Suprapubic skin (tissue), 4 donors: ENCODE measurements around the gene CNPY4. TPM values are rescaled to one million over a fixed set of nuclear protein-coding genes. Genes with fewer than 3 reads are reported as not detected.

Source experiments
- DNase-seq, 2 donors: peaks; one replicate each; pipeline ENCODE4 v3.0.0-alpha.2; 2019; ENCODE audit warnings: low spot score in 2 of 2
- H3K27ac ChIP-seq: fragments of 200-600 bp; sonication (generic); one replicate; pipeline ENCODE4 v1.5.1; 2019
- H3K27me3 ChIP-seq: fragments of 200-600 bp; sonication (generic); one replicate; pipeline ENCODE4 v1.5.1; 2019
- H3K36me3 ChIP-seq: fragments of 200-600 bp; sonication (generic); one replicate; pipeline ENCODE4 v1.5.1; 2019
- H3K4me1 ChIP-seq: fragments of 200-600 bp; sonication (generic); one replicate; pipeline ENCODE4 v1.5.1; 2019
- H3K4me3 ChIP-seq: fragments of 200-600 bp; sonication (generic); one replicate; pipeline ENCODE4 v1.5.1; 2019; ENCODE audit warnings: mild to moderate bottlenecking
- H3K9me3 ChIP-seq: fragments of 200-600 bp; sonication (generic); one replicate; pipeline ENCODE4 v1.5.1; 2019
- CTCF ChIP-seq, 2 donors: fragments of 200-600 bp in 1 of 2; fragments of 450-650 bp in 1 of 2; sonication (generic) in 1 of 2; IDR thresholded peaks; one replicate each; pipeline ENCODE4 v1.5.1; 2016 to 2019; ENCODE audit warnings: antibody characterized with exemption in 2 of 2, mild to moderate bottlenecking in 1 of 2, moderate library complexity in 1 of 2
- EP300 ChIP-seq: sonication (generic); formaldehyde crosslinking; IDR thresholded peaks from one replicate; pipeline ENCODE4 v1.6.1; 2017; ENCODE audit warnings: antibody characterized with exemption
- POLR2A ChIP-seq, 2 donors: fragments of 450-650 bp; IDR thresholded peaks; one replicate each; pipeline ENCODE4 v1.6.1; 2017; ENCODE audit warnings: antibody characterized with exemption in 2 of 2, mild to moderate bottlenecking in 2 of 2, moderate library complexity in 2 of 2
- POLR2AphosphoS5 ChIP-seq, 3 donors: sonication (generic); formaldehyde crosslinking; IDR thresholded peaks; one replicate each; pipeline ENCODE4 v1.6.1; 2017; ENCODE audit warnings: antibody characterized with exemption in 3 of 3
- WGBS: methylation state at CpG from one replicate; pipeline ENCODE4 v1.1.5; 2018; 5-methylcytosine and 5-hydroxymethylcytosine counted together
- total RNA-seq, 4 donors: library from RNA; depleted of rRNA; stranded (reverse); fragments of >200 nt; gene quantifications; one replicate each; pipeline ENCODE4 v1.1.0, GENCODE V29; 2016

CNPY4 gene
- total RNA-seq, 4 donors from 2014 or later = 4.5 to 7.1 (median 5.4) TPM

- WGBS = 80% methylated on average over 4 of the region's 7 CpGs
- Histone ChIP-seq H3K4me3 (no peak overlapping the region), H3K4me1 (no peaks in the 10 kb centered on the region), H3K9me3 (no peaks in the 10 kb centered on the region), H3K27me3 (no peaks in the 10 kb centered on the region), H3K27ac (no peak overlapping the region), H3K36me3 (peaks cover 79% of the 10 kb centered on the region)
- TF ChIP-seq EP300 (no peak), POLR2A (IDR thresholded peaks at IDR 0.05) (no peak), POLR2AphosphoS5 (IDR thresholded peaks at IDR 0.05) (no peak), CTCF (IDR thresholded peaks at IDR 0.05) (no peak)
- no peak for DNase-seq
Measured at GRCh38 chr7:100111156-100111555, 8.3 kb upstream of the CNPY4 start.

GRCh38 chr7:100111914-100112313, 7.5 kb upstream of the CNPY4 start:
- WGBS = 69% methylated on average over 3 of the region's 13 CpGs
- no peak for TF ChIP-seq POLR2AphosphoS5 (IDR thresholded peaks at IDR 0.05)
- TF ChIP-seq EP300 = no peak
- no peak for TF ChIP-seq CTCF (IDR thresholded peaks at IDR 0.05)
- TF ChIP-seq POLR2A (IDR thresholded peaks at IDR 0.05) = no peak
- no peak overlapping the region for H3K27ac ChIP-seq
- H3K4me1 ChIP-seq = no peaks in the 10 kb centered on the region
- H3K4me3 ChIP-seq = no peak overlapping the region
- H3K9me3 ChIP-seq = no peaks in the 10 kb centered on the region
- peaks cover 72% of the 10 kb centered on the region for H3K36me3 ChIP-seq
- no peak for DNase-seq
- no peaks in the 10 kb centered on the region for H3K27me3 ChIP-seq

GRCh38 chr7:100115026-100115425, 4.4 kb upstream of the CNPY4 start:
- 86% methylated on average over 7 of the region's 7 CpGs for WGBS
- Histone ChIP-seq H3K4me1 (peaks cover 14% of the 10 kb centered on the region), H3K36me3 (peaks cover 43% of the 10 kb centered on the region), H3K9me3 (no peaks in the 10 kb centered on the region), H3K4me3 (no peak overlapping the region), H3K27ac (no peak overlapping the region), H3K27me3 (no peaks in the 10 kb centered on the region)
- DNase-seq = no peak
- no peak for TF ChIP-seq POLR2AphosphoS5 (IDR thresholded peaks at IDR 0.05)
- no peak for TF ChIP-seq CTCF (IDR thresholded peaks at IDR 0.05)
- TF ChIP-seq POLR2A (IDR thresholded peaks at IDR 0.05) = no peak
- TF ChIP-seq EP300 = no peak

GRCh38 chr7:100118388-100119071, 904 bp upstream of the CNPY4 start:
- peak overlapping the region; percentile 92 for H3K27ac ChIP-seq
- H3K9me3 ChIP-seq = no peaks in the 10 kb centered on the region
- TF ChIP-seq CTCF (IDR thresholded peaks at IDR 0.05) (no peak), POLR2A (IDR thresholded peaks at IDR 0.05) (no peak), EP300 (no peak), POLR2AphosphoS5 (IDR thresholded peaks at IDR 0.05) (no peak)
- H3K36me3 ChIP-seq = peaks cover 9% of the 10 kb centered on the region
- no peak for DNase-seq
- WGBS = 25% methylated on average over 15 of the region's 18 CpGs
- H3K27me3 ChIP-seq = no peaks in the 10 kb centered on the region
- peaks cover 21% of the 10 kb centered on the region for H3K4me1 ChIP-seq
- peak overlapping the region; percentile 86 for H3K4me3 ChIP-seq

- Histone ChIP-seq H3K27ac (peak overlapping the region; percentile 92), H3K27me3 (no peaks in the 10 kb centered on the region), H3K9me3 (no peaks in the 10 kb centered on the region), H3K4me1 (peaks cover 28% of the 10 kb centered on the region), H3K4me3 (peak overlapping the region; percentile 86), H3K36me3 (no peaks in the 10 kb centered on the region)
- no peak for TF ChIP-seq CTCF (IDR thresholded peaks at IDR 0.05)
- no peak for TF ChIP-seq POLR2A (IDR thresholded peaks at IDR 0.05)
- no peak for TF ChIP-seq POLR2AphosphoS5 (IDR thresholded peaks at IDR 0.05)
- no peak for TF ChIP-seq EP300
- peak in 1 of 2 donors; percentile 88 for DNase-seq
- 13% methylated on average over 18 of the region's 19 CpGs for WGBS
Measured at GRCh38 chr7:100119970-100120732, 717 bp downstream of the CNPY4 start.
